ENCODE measurements around the gene KLHL18. TPM values are rescaled to one million over a fixed set of nuclear protein-coding genes. Genes with fewer than 3 reads are reported as not detected.
"Not testable (repeated sequence)": the region's sequence is repeated elsewhere in the genome, so short reads cannot be mapped to it uniquely, and the experiment has no call there.

Gene KLHL18
- total RNA-seq, 1 experiment from 2014 or later = 36.6 TPM

DNA sequence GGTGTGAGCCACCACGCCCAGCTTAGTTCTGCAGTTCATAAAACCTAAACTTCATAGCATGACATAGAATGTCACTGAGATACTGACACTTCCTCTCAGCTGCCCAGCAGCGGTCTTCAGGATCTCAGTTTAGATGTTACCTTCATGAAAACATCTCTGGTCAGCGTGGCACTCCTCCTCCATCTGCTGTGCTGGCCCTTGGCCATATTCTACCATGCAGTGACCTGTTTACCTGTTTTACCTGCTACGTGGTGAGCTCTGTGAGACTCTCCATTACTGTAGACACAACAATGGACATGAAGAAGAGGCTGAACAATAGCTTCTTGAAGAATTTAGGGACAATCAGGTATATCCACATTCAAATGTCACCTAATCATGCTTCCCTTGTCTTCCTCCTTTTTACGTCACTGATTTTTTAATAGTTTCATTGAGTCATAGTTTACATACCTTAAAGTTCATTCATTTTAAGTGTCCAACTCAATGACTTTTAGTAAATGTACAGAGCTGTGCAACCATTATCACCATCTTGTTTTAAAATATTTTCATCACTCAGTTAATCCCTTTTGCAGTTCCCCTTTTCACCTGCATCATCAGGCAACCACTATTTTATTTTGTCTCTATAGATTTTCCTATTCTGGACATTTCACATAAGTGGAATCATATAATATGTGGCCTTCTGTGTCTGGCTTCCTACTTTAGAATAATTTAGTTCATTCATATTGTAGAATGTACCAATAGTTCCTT, 65.8 kb downstream of the KLHL18 start:
- no peak for DNase-seq (ENCODE audit: unreplicated experiment)
- CTCF ChIA-PET = no interaction called here
- intact Hi-C loops (cut with micrococcal nuclease) = no loop called here
- Mint-ChIP-seq H3K4me3 (ENCODE audit: unreplicated experiment) (no peak overlapping the region), H3K4me1 (ENCODE audit: insufficient read depth, unreplicated experiment) (peaks cover 10% of the 10 kb centered on the region), H3K36me3 (ENCODE audit: insufficient read depth, unreplicated experiment) (peaks cover 15% of the 10 kb centered on the region), H3K27me3 (ENCODE audit: insufficient read depth, unreplicated experiment) (no peaks in the 10 kb centered on the region), H3K27ac (ENCODE audit: low read depth, unreplicated experiment) (no peak overlapping the region), H3K9me3 (ENCODE audit: unreplicated experiment) (no peaks in the 10 kb centered on the region)
- BruUV-seq (replicated peaks) = no TSS peak
- TF ChIP-seq, protein P1, sequence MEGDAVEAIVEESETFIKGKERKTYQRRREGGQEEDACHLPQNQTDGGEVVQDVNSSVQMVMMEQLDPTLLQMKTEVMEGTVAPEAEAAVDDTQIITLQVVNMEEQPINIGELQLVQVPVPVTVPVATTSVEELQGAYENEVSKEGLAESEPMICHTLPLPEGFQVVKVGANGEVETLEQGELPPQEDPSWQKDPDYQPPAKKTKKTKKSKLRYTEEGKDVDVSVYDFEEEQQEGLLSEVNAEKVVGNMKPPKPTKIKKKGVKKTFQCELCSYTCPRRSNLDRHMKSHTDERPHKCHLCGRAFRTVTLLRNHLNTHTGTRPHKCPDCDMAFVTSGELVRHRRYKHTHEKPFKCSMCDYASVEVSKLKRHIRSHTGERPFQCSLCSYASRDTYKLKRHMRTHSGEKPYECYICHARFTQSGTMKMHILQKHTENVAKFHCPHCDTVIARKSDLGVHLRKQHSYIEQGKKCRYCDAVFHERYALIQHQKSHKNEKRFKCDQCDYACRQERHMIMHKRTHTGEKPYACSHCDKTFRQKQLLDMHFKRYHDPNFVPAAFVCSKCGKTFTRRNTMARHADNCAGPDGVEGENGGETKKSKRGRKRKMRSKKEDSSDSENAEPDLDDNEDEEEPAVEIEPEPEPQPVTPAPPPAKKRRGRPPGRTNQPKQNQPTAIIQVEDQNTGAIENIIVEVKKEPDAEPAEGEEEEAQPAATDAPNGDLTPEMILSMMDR (IDR thresholded peaks at IDR 0.05; ENCODE audit: unreplicated experiment) = no peak
- POLR2A ChIA-PET = interaction anchor here (0.6 kb wide), 1 partner anchor 28 kb away, joined by 3 read pairs; no protein-coding TSS in a partner anchor

DNA sequence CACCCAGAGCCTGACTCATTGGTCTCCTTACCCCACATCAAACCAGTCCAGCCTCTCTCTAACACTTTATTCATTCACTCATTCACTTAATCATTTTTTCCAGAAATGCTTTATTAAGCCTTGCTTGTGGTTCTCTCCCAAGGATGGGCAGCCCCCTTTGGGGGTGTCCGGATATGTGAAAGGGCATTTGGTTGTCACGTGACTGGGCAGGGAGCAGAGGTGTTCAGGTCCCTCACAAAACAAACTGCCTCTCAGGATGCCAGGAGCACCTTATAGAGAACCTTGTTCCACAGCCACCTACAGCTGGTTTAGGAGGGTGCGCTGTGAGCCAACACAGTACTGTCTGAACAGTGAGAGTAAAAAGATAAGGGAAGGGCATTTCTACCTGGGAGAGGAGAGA, 72.3 kb downstream of the KLHL18 start:
- ChIA-PET POLR2A (no interaction called here), CTCF (no interaction called here)
- intact Hi-C loops (cut with micrococcal nuclease) = no loop called here
- Mint-ChIP-seq H3K27ac (ENCODE audit: low read depth, unreplicated experiment) (no peak overlapping the region), H3K4me1 (ENCODE audit: insufficient read depth, unreplicated experiment) (peaks cover 1% of the 10 kb centered on the region), H3K4me3 (ENCODE audit: unreplicated experiment) (no peak overlapping the region), H3K27me3 (ENCODE audit: insufficient read depth, unreplicated experiment) (no peaks in the 10 kb centered on the region), H3K9me3 (ENCODE audit: unreplicated experiment) (peaks cover 4% of the 10 kb centered on the region), H3K36me3 (ENCODE audit: insufficient read depth, unreplicated experiment) (peaks cover 5% of the 10 kb centered on the region)
- BruUV-seq (replicated peaks) = no TSS peak
- DNase-seq (ENCODE audit: unreplicated experiment) = no peak
- TF ChIP-seq, protein P1 (IDR thresholded peaks at IDR 0.05; ENCODE audit: unreplicated experiment) = no peak

DNA sequence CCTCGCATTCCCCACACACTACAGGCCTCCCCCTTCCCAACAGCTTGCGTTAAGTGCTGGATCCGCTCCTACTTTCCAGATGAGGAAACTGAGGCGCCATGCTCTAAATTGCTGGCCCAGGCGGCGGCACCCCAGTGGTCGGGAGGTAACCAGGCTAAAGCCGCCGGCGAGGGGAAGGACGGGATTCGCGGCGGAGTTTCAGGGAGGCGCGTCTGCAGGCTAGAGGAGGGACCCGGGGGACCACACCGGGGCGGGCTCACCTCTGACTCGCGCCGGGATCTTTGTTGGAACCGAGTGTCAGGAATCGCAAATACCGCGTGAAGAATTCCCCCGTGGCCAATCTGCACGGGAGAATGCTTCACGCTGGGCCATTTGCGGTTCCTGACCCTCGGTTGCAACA, 73.5 kb downstream of the KLHL18 start:
- TF ChIP-seq, protein P1 (IDR thresholded peaks at IDR 0.05; ENCODE audit: unreplicated experiment) = no peak
- BruUV-seq (replicated peaks) = no TSS peak

DNA sequence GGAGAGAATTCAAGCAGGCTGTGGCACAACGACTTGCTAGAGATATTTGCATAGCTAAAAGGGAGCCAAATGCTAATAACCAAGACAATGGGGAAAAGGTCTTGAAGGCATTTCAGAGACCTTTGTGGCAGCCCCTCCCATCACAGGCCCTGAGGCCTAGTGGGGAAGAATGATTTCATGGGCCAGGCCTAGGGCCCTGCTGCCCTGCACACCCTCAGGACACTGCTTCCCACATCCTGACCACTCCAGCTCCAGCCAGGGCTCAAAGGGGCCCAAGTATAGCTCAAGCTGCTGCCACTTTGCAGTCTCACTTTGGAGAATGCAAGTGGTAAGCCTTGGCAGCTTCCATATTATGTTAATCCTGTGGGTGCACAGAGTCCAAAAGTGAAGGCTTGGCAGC, 76.6 kb downstream of the KLHL18 start:
- H3K36me3 Mint-ChIP-seq (ENCODE audit: insufficient read depth, unreplicated experiment) = peaks cover 13% of the 10 kb centered on the region
- intact Hi-C loops (cut with micrococcal nuclease) = no loop called here
- H3K27ac Mint-ChIP-seq (ENCODE audit: low read depth, unreplicated experiment) = no peak overlapping the region
- POLR2A ChIA-PET = interaction anchor here (0.6 kb wide), 1 partner anchor 194 kb away, joined by 3 read pairs; no protein-coding TSS in a partner anchor
- H3K4me3 Mint-ChIP-seq (ENCODE audit: unreplicated experiment) = no peak overlapping the region
- no TSS peak for BruUV-seq (replicated peaks)
- peaks cover 10% of the 10 kb centered on the region for H3K9me3 Mint-ChIP-seq (ENCODE audit: unreplicated experiment)
- peaks cover 6% of the 10 kb centered on the region for H3K4me1 Mint-ChIP-seq (ENCODE audit: insufficient read depth, unreplicated experiment)
- TF ChIP-seq, protein P1 (IDR thresholded peaks at IDR 0.05; ENCODE audit: unreplicated experiment) = no peak
- H3K27me3 Mint-ChIP-seq (ENCODE audit: insufficient read depth, unreplicated experiment) = no peaks in the 10 kb centered on the region
- DNase-seq (ENCODE audit: unreplicated experiment) = no peak
- CTCF ChIA-PET = interaction anchor here (0.7 to 1.2 kb wide), 2 partner anchors 11 to 424 kb away, joined by 3 to 4 read pairs; no protein-coding TSS in a partner anchor

More for the DNA sequence above, 73.5 kb downstream of the KLHL18 start:
- peaks cover 10% of the 10 kb centered on the region for H3K9me3 Mint-ChIP-seq (ENCODE audit: unreplicated experiment)
- no peak overlapping the region for H3K27ac Mint-ChIP-seq (ENCODE audit: low read depth, unreplicated experiment)
- H3K36me3 Mint-ChIP-seq (ENCODE audit: insufficient read depth, unreplicated experiment) = peaks cover 13% of the 10 kb centered on the region
- no peak overlapping the region for H3K4me3 Mint-ChIP-seq (ENCODE audit: unreplicated experiment)
- H3K4me1 Mint-ChIP-seq (ENCODE audit: insufficient read depth, unreplicated experiment) = peaks cover 6% of the 10 kb centered on the region
- intact Hi-C loops (cut with micrococcal nuclease) = no loop called here
- no peaks in the 10 kb centered on the region for H3K27me3 Mint-ChIP-seq (ENCODE audit: insufficient read depth, unreplicated experiment)
- DNase-seq (ENCODE audit: unreplicated experiment) = no peak
- ChIA-PET POLR2A (no interaction called here), CTCF (no interaction called here)

DNA sequence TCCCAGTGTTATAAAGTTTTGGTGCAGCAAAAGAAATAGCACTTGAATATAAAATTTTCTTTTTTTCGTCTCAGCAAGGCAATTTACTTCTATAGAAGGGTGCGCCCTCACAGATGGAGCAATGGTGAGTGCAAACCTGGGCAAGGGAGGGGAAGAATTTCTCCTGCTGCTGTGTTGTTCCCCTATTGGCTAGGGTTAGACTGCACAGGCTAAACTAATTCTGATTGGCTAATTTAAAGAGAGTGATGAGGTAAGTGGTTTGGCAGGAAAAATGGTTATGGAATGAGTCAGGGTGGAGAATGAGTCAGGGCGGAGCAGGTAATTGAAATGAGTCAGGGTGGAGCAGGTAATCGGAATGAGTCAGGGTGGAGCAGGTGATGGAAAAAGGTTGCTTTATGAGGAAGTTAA, 77.4 kb downstream of the KLHL18 start:
- DNase-seq (ENCODE audit: unreplicated experiment) = peak; percentile 60
- H3K4me3 Mint-ChIP-seq (ENCODE audit: unreplicated experiment); H3K27me3 Mint-ChIP-seq (ENCODE audit: insufficient read depth, unreplicated experiment); H3K9me3 Mint-ChIP-seq (ENCODE audit: unreplicated experiment); H3K4me1 Mint-ChIP-seq (ENCODE audit: insufficient read depth, unreplicated experiment); POLR2A ChIA-PET; BruUV-seq (replicated peaks): not testable (repeated sequence)
- intact Hi-C loops (cut with micrococcal nuclease) = loop anchor here (1.0 kb wide), 1 partner anchor 20 kb away; no protein-coding TSS in a partner anchor
- CTCF ChIA-PET = interaction anchor here (0.6 kb wide), 2 partner anchors 36 to 642 kb away, joined by 3 to 4 read pairs; no protein-coding TSS in a partner anchor
- peak overlapping the region; percentile 17 for H3K27ac Mint-ChIP-seq (ENCODE audit: low read depth, unreplicated experiment)
- peaks cover 13% of the 10 kb centered on the region for H3K36me3 Mint-ChIP-seq (ENCODE audit: insufficient read depth, unreplicated experiment)

Data from MCF 10A (cell line).